GM19452 (cell line): Measurements from ENCODE around the gene ATG101.

Experiments used
- ATAC-seq: cut with Tn5 transposase; IDR thresholded peaks from one replicate; pipeline ENCODE4 v1.9.1; 2021; ENCODE audit not compliant: unreplicated experiment

The ATG101 gene

GRCh38 chr12:52079576-52080402 is 10.0 kb downstream of the ATG101 start, which contains the start of gene SMIM41:
TSS of gene SMIM41 (plus strand) at chr12:52079704. CDS start at chr12:52079780, 76 bp downstream.
- ATAC-seq, result no peak

GRCh38 chr12:52080403-52081251 is 10.8 kb downstream of the ATG101 start:
- ATAC-seq, result no peak

GRCh38 chr12:52081263-52081733 is 11.5 kb downstream of the ATG101 start:
- ATAC-seq, result no peak

- no peak for ATAC-seq
Observed at GRCh38 chr12:52082026-52082668, 12.4 kb downstream of the ATG101 start.

GRCh38 chr12:52082669-52082987 is 12.8 kb downstream of the ATG101 start:
- ATAC-seq, result no peak

- no peak for ATAC-seq
Observed at GRCh38 chr12:52082988-52083637, 13.3 kb downstream of the ATG101 start.

GRCh38 chr12:52083638-52083996 is 13.8 kb downstream of the ATG101 start:
- ATAC-seq, result no peak

- no peak for ATAC-seq
Observed at GRCh38 chr12:52084491-52085231, 14.9 kb downstream of the ATG101 start.

- no peak for ATAC-seq
Observed at GRCh38 chr12:52085682-52086180, 16.0 kb downstream of the ATG101 start.

- no peak for ATAC-seq
Observed at GRCh38 chr12:52086366-52086765, 16.6 kb downstream of the ATG101 start.

- no peak for ATAC-seq
Observed at GRCh38 chr12:52086944-52087835, 17.4 kb downstream of the ATG101 start.

GRCh38 chr12:52087961-52088820 is 18.4 kb downstream of the ATG101 start:
- no peak for ATAC-seq

GRCh38 chr12:52089491-52089890 is 19.7 kb downstream of the ATG101 start:
- no peak for ATAC-seq

- ATAC-seq, result no peak
Observed at GRCh38 chr12:52090291-52090690, 20.5 kb downstream of the ATG101 start.

- no peak for ATAC-seq
Observed at GRCh38 chr12:52091061-52091460, 21.3 kb downstream of the ATG101 start.

- ATAC-seq, result no peak
Observed at GRCh38 chr12:52091869-52092268, 22.1 kb downstream of the ATG101 start.

- no peak for ATAC-seq
Observed at GRCh38 chr12:52093346-52093745, 23.6 kb downstream of the ATG101 start.

- ATAC-seq, result no peak
Observed at GRCh38 chr12:52096332-52097044, 26.7 kb downstream of the ATG101 start.
